A673 (cell line): ENCODE data around the gene IFRD1. TPM values are rescaled to one million over a fixed set of nuclear protein-coding genes. Genes with fewer than 3 reads are reported as not detected.

Source experiments
- BruUV-seq: library from RNA; stranded (reverse); fragments of 400-500 nt; replicated peaks from 2 replicates; lab custom pipeline; 2021; lab: Mats Ljungman, UMichigan
- CTCF ChIA-PET: fragments of 300-600 bp; sonication (Branson Sonifier 250); formaldehyde crosslinking; loops from one replicate; lab custom pipeline; 2022; ENCODE audit warnings: antibody characterized with exemption; lab: Charles Lee
- POLR2A ChIA-PET: fragments of 300-600 bp; sonication (Branson Sonifier 250); formaldehyde crosslinking; loops from one replicate; lab custom pipeline; 2022; ENCODE audit warnings: antibody characterized with exemption; ENCODE audit not compliant: low non-redundant PET; lab: Charles Lee
- DNase-seq: peaks from one replicate; pipeline ENCODE4 v3.0.0-alpha.2; 2015; ENCODE audit warnings: low spot score
- H3K27ac ChIP-seq: fragments of 200-600 bp; sonication (generic); 2 replicates; pipeline ENCODE4 v1.5.1; 2016; ENCODE audit warnings: mixed run types, low read depth, mild to moderate bottlenecking, mixed read lengths, antibody characterized with exemption, low read length; ENCODE audit not compliant: poor library complexity, severe bottlenecking
- H3K27me3 ChIP-seq: fragments of 200-600 bp; sonication (generic); replicated peaks from 2 replicates; pipeline ENCODE4 v1.6.1; 2017; ENCODE audit warnings: mixed run types, low read depth, mild to moderate bottlenecking, mixed read lengths, antibody characterized with exemption, low read length; ENCODE audit not compliant: insufficient read depth, poor library complexity
- H3K36me3 ChIP-seq: fragments of 200-600 bp; sonication (generic); 2 replicates; pipeline ENCODE4 v1.6.1; 2016; ENCODE audit warnings: mixed run types, mild to moderate bottlenecking, mixed read lengths, antibody characterized with exemption, low read length; ENCODE audit not compliant: insufficient read depth, poor library complexity, severe bottlenecking
- H3K4me1 ChIP-seq: fragments of 200-600 bp; sonication (generic); 2 replicates; pipeline ENCODE4 v1.6.1; 2017; ENCODE audit warnings: mixed run types, mild to moderate bottlenecking, mixed read lengths, antibody characterized with exemption, low read length; ENCODE audit not compliant: insufficient read depth, poor library complexity, severe bottlenecking
- H3K4me3 ChIP-seq: fragments of 200-600 bp; sonication (generic); 2 replicates; pipeline ENCODE4 v1.5.1; 2016; ENCODE audit warnings: low read depth, mixed run types, mild to moderate bottlenecking, mixed read lengths, low read length; ENCODE audit not compliant: poor library complexity, severe bottlenecking
- H3K9me3 ChIP-seq: fragments of 200-600 bp; sonication (generic); 2 replicates; pipeline ENCODE4 v1.6.1; 2016; ENCODE audit warnings: mixed run types, low read depth, mild to moderate bottlenecking, mixed read lengths, antibody characterized with exemption, low read length; ENCODE audit not compliant: poor library complexity, severe bottlenecking
- EZH2 ChIP-seq: fragments of 200-600 bp; sonication (generic); IDR thresholded peaks from 2 replicates; pipeline ENCODE4 v1.6.1; 2017; ENCODE audit warnings: borderline replicate concordance, low read depth, mild to moderate bottlenecking, mixed read lengths, antibody characterized with exemption, low read length; ENCODE audit not compliant: poor library complexity, severe bottlenecking
- intact Hi-C: fragments of 100-400 bp; cut with micrococcal nuclease; formaldehyde crosslinking; loops from one replicate; pipeline ENCODE4 v1.10.0; 2022; ENCODE audit not compliant: unreplicated experiment
- total RNA-seq: library from RNA; stranded (reverse); gene quantifications from 2 replicates; pipeline ENCODE4 v1.2.3, GENCODE V29; 2021
- TF ChIP-seq, protein P1 (sequence below): fragments of 300-800, 200-600 bp; sonication (generic); conservative IDR thresholded peaks from 2 replicates; pipeline ENCODE4 v1.5.1; 2017; ENCODE audit warnings: low read depth, mild to moderate bottlenecking, antibody characterized with exemption, low read length, moderate library complexity, mixed read lengths

IFRD1 gene
- total RNA-seq, 1 experiment from 2014 or later = 79.9 TPM

DNA sequence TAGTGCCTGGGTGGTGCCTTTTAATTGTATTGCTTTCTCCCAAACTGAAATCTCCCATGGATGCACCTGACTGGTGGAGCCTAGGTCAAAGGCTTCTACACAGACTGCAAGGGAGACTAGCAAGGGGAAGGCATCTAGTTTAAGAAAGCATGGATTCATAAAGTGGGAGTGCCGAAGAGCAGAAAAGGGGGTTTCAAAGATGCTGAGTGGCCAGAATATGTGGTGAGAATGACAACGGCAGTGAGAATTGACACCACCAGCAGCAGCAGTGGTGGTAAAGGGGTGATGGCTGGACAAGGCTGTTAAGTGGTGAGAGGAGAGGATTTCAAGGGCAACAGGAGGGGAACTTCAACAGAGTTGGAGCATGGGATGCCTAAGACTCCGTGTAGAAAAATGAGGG is 67.2 kb downstream of the IFRD1 start:
- Histone ChIP-seq H3K27ac (no peak overlapping the region), H3K4me1 (no peaks in the 10 kb centered on the region), H3K9me3 (no peaks in the 10 kb centered on the region), H3K36me3 (no peaks in the 10 kb centered on the region), H3K4me3 (no peak overlapping the region), H3K27me3 (peaks cover 38% of the 10 kb centered on the region)
- no TSS peak for BruUV-seq
- ChIA-PET POLR2A (no interaction called here), CTCF (no interaction called here)
- intact Hi-C loops = loop anchor here (2.0 kb wide), 1 partner anchor 77 kb away; no protein-coding TSS in a partner anchor
- TF ChIP-seq EZH2 = no peak
- TF ChIP-seq, protein P1, sequence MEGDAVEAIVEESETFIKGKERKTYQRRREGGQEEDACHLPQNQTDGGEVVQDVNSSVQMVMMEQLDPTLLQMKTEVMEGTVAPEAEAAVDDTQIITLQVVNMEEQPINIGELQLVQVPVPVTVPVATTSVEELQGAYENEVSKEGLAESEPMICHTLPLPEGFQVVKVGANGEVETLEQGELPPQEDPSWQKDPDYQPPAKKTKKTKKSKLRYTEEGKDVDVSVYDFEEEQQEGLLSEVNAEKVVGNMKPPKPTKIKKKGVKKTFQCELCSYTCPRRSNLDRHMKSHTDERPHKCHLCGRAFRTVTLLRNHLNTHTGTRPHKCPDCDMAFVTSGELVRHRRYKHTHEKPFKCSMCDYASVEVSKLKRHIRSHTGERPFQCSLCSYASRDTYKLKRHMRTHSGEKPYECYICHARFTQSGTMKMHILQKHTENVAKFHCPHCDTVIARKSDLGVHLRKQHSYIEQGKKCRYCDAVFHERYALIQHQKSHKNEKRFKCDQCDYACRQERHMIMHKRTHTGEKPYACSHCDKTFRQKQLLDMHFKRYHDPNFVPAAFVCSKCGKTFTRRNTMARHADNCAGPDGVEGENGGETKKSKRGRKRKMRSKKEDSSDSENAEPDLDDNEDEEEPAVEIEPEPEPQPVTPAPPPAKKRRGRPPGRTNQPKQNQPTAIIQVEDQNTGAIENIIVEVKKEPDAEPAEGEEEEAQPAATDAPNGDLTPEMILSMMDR = no peak
- no peak for DNase-seq

DNA sequence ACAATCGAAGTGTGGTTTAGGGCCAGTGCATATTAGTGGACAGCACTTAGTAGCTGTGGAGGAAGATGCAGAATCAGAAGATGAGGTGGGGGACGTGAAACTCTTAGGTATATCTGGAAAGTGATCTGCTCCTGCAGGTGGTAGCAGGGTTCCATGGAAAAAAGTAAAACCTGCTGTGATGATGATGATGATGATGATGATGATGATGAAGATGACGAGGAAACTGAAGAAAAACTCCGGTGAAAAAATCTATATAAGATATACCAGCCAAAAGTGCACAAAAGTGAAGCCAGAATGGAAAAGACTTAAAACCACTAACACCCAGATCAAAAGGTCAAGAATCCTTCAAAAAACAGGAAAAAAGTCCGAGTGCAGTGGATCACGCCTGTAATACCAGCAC is 70.5 kb downstream of the IFRD1 start:
- TF ChIP-seq, protein P1 = no peak
- TF ChIP-seq EZH2 = no peak
- no peak overlapping the region for H3K27ac ChIP-seq
- H3K36me3 ChIP-seq = no peaks in the 10 kb centered on the region
- intact Hi-C loops = no loop called here
- no peaks in the 10 kb centered on the region for H3K9me3 ChIP-seq
- no peak overlapping the region for H3K4me3 ChIP-seq
- BruUV-seq = no TSS peak
- ChIA-PET CTCF (no interaction called here), POLR2A (no interaction called here)
- no peak for DNase-seq
- H3K27me3 ChIP-seq = peaks cover 46% of the 10 kb centered on the region
- no peaks in the 10 kb centered on the region for H3K4me1 ChIP-seq

DNA sequence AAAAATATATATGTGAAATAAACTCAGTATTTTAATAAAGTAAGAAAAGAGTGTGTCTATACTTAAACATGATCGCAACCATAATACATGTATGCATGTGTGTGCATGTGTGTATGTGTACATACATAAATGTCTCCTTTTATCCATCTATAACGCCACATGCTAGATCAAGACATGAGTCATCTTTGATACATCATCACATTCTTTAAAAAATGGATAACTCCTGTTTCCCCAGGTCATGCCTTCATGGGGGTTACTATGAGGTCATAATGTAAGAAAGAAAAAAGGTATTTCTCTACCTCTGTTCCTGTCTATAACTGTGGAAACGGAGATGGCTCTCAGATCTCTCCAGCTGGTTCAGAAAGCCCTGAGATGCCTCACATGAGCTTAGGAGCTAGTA is 71.7 kb downstream of the IFRD1 start:
- TF ChIP-seq, protein P1 = no peak
- TF ChIP-seq EZH2 = no peak
- Histone ChIP-seq H3K27ac (no peak overlapping the region), H3K4me1 (no peaks in the 10 kb centered on the region), H3K36me3 (no peaks in the 10 kb centered on the region), H3K4me3 (no peak overlapping the region), H3K27me3 (peaks cover 40% of the 10 kb centered on the region), H3K9me3 (no peaks in the 10 kb centered on the region)
- DNase-seq = no peak
- CTCF ChIA-PET = no interaction called here
- POLR2A ChIA-PET = no interaction called here
- intact Hi-C loops = no loop called here
- no TSS peak for BruUV-seq
